HG02588 (cell line): ENCODE data around the gene HOXA13.
A peak's percentile ranks its signal among the peaks of the same experiment; 100 is the strongest.

Experiments used
- ATAC-seq: cut with Tn5 transposase; IDR thresholded peaks from one replicate; pipeline ENCODE4 v1.9.1; 2021; ENCODE audit warnings: mild to moderate bottlenecking, moderate library complexity; ENCODE audit not compliant: unreplicated experiment

The HOXA13 gene

GRCh38 chr7:27160546-27161213 is 39.2 kb downstream of the HOXA13 start:
- peak; percentile 54 for ATAC-seq

DNA sequence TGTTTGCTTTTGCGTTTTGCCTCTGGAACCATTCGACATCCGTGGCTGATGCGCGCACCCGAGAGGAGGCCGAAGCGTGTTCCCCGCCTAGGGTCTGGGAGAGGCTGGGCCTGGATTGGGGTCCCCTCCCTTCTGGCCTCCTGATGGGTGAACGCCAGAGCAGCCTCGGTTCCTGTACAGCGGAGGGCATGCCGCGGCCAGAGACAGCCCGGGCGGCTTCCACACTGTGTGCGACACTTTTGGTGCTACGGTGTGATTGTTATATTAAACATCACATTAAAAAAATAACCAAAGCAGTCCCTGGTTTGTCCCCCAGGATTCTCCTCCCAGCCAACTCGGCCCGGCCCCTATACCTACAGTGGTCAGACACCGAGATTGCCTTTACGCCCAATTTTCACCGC is 39.7 kb downstream of the HOXA13 start:
- no peak for ATAC-seq

DNA sequence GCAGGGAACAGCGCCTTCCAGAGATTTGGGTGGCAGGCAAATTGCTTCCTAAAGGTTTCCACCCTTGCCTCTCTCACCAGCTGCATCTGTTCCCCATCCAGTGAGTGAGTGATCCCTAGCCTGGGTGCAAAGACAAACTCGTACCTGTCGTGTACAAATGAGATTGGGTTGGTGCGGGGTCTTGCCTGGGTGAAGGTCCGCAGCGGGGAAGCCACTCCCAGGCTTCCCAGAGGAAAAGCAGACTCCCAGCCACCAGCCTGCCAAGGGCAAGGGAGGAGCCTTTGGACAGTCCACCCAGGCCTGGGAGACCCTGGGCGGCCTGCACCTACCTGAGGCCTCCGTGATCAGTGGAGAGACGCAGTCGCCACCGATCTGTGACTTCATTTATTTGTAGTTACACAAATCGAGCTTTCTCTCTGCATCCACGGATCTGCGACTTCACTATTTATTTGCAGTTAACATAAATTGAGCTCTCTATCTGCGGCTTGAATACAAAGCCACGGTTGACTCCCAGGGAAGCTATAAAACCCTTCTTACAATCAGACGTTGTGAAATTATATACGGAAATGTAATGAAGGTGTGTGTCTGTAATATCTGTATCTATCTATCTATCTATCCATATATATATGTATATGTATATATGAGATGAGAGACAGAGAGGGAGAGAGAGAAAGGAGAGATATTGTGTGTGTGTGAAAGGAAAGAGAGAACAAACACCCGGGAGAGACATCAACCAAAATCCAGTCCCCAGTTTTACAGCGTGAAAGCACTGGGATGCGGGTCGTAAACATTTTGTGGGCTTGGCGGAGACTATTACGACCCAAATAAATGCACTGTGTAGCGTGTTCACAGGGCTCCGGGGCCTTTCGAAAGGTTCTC is 40.4 kb downstream of the HOXA13 start:
- ATAC-seq: no peak

GRCh38 chr7:27158436-27159265 is 41.2 kb downstream of the HOXA13 start:
- no peak for ATAC-seq

- ATAC-seq: no peak
Observed at GRCh38 chr7:27157702-27158431, 42.0 kb downstream of the HOXA13 start.

DNA sequence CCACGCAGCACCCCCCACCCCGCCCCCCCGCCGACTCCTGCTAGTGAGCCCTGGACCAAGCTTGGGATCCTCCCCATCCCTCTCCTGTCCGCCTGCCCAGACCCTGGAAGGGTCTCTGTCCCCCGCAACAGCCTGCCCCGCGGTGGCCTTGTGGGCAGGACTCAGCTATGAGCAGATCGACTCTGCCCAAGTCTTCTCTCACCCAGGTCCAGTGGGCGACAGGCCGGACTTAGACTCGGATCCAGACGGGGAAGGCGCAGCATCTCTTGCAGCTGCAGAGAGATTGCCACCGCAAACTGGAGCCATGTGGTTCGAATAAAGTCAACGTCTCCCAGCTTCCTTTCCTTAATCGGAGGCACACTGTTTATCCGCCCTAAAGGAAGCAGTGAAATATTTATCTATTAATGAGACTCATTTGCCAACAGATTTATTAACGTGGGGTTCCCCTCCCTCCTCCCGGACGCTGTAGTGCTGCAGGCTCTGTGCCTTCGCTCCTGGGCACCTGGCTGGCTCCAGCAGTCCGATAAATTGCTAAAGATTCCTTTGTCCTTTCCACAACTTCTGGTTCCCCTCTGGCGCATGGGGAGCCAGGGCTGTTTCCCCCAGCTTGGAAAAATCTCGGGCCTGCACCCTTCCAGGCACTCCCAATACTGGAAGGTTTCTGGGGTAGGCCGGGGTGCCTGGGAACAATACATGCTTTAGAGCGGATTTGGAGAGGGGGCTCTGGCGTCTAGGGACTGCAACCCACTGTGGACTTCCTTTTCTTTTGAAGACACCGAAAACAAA is 42.8 kb downstream of the HOXA13 start:
- no peak for ATAC-seq

DNA sequence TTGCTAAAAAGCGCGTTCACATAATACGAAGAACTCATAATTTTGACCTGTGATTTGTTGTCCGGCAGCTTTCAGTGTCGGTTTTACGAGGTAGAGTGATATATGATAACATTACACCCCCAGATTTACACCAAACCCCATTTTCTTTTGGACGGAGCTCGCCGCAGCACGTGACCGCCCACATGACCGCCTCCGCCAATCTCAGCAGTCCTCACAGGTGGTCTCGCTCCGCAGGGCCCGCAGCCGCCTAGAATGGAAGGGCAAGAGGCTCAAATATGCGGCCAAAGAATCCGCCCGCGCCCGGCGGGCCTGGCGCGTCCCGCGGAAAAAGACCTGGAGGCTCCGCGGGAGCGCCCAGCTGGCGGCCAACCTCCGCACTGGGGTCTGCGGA is 43.4 kb downstream of the HOXA13 start, which contains the start of gene HOXA7:
TSS of gene HOXA7 (minus strand) at position 168 of the 391 bp plus-strand sequence. CDS start at position 38, 130 bp downstream.
- ATAC-seq: no peak

GRCh38 chr7:27155816-27156507 is 43.9 kb downstream of the HOXA13 start:
- ATAC-seq: no peak

- no peak for ATAC-seq
Observed at GRCh38 chr7:27154901-27155815, 44.7 kb downstream of the HOXA13 start.

DNA sequence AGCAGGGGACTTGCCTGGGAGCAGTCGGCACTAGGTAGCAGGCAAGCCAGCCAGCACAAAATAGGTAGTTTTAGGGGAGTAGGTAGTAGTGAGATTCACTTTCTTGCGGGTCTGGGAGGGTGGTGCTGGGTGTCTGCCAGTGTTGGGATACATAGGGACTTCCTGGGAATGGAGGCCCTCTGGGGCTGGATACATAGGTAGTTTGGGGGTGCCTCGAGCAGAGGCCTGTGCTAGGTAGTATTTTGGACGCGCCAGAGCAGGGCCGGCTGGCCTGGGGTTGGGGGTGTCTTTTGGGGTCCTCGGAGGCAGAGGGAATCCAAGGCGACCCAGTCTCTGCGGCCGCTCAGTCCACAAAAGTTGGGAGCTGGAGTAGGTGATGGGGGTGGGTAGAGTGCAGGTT is 45.5 kb downstream of the HOXA13 start:
- no peak for ATAC-seq

- no peak for ATAC-seq
Observed at GRCh38 chr7:27153526-27153925, 46.4 kb downstream of the HOXA13 start.

DNA sequence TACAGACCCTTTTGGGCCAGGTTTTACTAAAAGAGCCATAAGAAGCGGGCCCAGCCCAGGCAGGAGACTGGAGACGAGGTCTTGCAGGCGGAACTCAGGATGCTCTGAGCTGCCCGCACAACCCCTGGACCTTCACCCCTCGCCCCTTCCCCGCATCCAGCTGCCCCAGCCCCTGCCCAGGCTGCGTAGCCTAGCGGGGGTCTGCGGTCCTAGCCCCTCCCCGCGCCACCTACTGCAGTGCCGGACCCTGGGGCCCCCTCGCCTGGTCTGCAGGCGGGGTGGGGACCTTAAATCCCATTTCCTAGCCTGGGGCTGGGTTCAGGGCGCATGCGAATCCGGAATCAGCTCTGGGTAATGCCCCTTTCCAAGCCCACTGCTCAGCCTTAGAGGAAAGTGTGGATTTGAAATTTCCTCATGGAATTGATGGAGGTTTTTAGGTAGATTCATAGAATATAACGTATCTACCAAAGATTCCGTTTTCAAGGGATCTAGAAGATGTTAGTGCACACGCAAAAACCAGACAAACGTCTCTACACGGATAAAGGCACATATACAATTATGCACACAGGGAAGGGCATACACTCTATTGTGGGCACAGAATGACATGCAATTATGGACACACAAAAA is 47.0 kb downstream of the HOXA13 start:
- ATAC-seq: no peak

DNA sequence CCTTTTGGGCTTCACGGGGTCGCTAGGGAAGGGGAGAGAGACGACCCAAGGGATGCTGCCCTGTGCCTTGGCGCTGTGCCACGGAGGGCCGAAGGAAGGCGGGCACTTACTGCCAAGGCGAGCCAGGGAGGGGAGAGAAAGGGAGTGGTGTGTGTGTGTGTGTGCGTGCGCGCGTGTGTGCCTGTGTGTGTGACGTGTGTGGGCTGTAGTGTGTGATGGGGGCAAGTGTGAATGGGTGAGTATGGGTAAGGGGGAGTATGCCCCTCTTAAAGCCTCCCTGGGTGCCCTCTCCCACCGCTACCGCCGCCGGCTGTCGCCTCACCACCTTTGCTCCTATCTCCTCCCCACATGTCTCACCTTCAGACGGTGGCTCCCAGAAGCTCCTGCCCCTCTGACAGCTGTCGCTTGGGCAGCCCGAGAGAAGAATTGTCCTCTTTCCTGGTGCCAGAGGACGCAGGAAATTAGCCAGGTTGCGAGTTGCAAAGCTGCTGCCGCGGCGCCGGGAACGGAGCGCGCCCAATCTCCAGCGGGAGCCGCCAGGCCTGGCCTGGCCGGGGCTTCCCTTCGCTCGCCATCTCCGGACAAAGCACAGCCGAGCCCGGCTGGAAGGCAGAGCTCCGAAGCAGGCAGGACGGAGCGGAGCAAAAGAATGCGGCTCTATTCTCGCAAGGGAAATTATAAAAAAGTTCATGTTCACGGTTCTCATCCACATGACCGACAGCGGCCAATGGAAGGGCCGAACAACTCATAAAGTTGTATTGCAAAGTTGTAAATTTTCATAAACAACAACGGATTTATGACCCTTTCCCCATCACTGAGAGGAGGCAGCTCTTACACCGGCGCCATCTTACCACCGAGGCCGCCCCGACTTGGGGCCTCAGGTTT is 47.7 kb downstream of the HOXA13 start, which contains the start of gene HOXA3:
TSS of gene HOXA3 (minus strand) at position 653 of the 885 bp plus-strand sequence. CDS start 41,943 bp downstream, outside the sequence.
- ATAC-seq: no peak

DNA sequence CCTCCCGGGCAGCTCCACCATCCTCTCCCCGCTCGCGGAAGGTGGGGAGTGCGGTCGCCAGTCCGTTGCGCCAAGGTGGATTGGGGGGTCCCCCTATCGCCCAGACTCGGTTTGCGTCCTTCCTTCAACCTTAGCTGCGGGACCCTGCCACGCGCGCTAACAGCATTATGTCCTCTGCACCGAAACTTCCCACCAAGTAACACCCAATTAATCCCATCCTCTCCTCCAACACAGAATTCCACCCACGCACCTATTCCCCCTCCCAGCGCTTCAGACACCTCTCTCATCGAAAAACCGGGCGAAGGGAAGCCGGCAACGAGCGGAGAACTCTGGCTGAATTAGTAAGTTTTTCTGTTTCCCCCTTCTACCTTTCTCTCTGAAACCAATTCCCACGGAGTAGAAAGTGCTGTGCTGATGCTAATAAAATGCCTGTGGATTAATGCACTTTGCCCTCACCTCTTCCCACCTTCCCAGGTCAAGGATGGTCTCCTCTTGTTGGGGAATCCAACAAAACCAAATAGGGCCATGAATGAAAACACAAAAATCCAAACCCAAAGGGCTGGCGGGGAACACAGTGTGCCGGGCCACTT is 48.5 kb downstream of the HOXA13 start:
- no peak for ATAC-seq

- peak; percentile 72 for ATAC-seq
Observed at GRCh38 chr7:27150568-27151340, 49.1 kb downstream of the HOXA13 start.
